WTC11 (cell line): Measurements from ENCODE around the gene P2RX6. TPM values are rescaled to one million over a fixed set of nuclear protein-coding genes. Genes with fewer than 3 reads are reported as not detected.

ENCODE experiments used
- ATAC-seq: fragments of 200-7000 bp; cut with Tn5 transposase; 2 replicates; pipeline ENCODE4 v1.10.0; 2021; ENCODE audit warnings: mild to moderate bottlenecking, moderate library complexity
- CTCF ChIA-PET: fragments of 300-600 bp; sonication (Branson Sonifier 250); formaldehyde crosslinking; loops from one replicate; lab custom pipeline; 2021; ENCODE audit warnings: antibody characterized with exemption; lab: Charles Lee
- POLR2A ChIA-PET: fragments of 350-600 bp; sonication (Branson Sonifier 250); formaldehyde crosslinking; loops from one replicate; lab custom pipeline; 2021; ENCODE audit warnings: antibody characterized with exemption; lab: Charles Lee
- DNase-seq: peaks from one replicate; pipeline ENCODE4 v3.0.0; 2021; ENCODE audit warnings: low spot score
- H3K27ac Mint-ChIP-seq: 2 replicates; pipeline ENCODE4 v1.8.0; 2021; ENCODE audit warnings: mixed read lengths
- H3K27me3 Mint-ChIP-seq: 2 replicates; pipeline ENCODE4 v1.8.0; 2021; ENCODE audit warnings: low read depth, mild to moderate bottlenecking, moderate library complexity, mixed read lengths
- H3K36me3 Mint-ChIP-seq: 2 replicates; pipeline ENCODE4 v1.8.0; 2021; ENCODE audit warnings: mixed read lengths
- H3K4me1 Mint-ChIP-seq: 2 replicates; pipeline ENCODE4 v1.8.0; 2022; ENCODE audit warnings: mixed read lengths
- H3K4me3 Mint-ChIP-seq: 2 replicates; pipeline ENCODE4 v1.8.0; 2021; ENCODE audit warnings: mild to moderate bottlenecking, moderate library complexity, mixed read lengths
- H3K9me3 Mint-ChIP-seq: 2 replicates; pipeline ENCODE4 v1.8.0; 2021; ENCODE audit warnings: mixed read lengths
- CBFB ChIP-seq: sonication (generic); formaldehyde crosslinking; IDR thresholded peaks from 2 replicates; pipeline ENCODE4 v1.8.1; 2022; ENCODE audit warnings: mild to moderate bottlenecking, low read depth, missing genetic modification reagents
- CREB1 ChIP-seq: sonication (generic); formaldehyde crosslinking; IDR thresholded peaks from 2 replicates; pipeline ENCODE4 v1.8.0; 2023; ENCODE audit warnings: mild to moderate bottlenecking, missing genetic modification reagents
- ELF4 ChIP-seq: sonication (generic); formaldehyde crosslinking; IDR thresholded peaks from 2 replicates; pipeline ENCODE4 v1.8.1; 2022; ENCODE audit warnings: low read depth, mild to moderate bottlenecking, moderate library complexity, missing genetic modification reagents
- FOXK1 ChIP-seq: sonication (generic); formaldehyde crosslinking; IDR thresholded peaks from 2 replicates; pipeline ENCODE4 v1.8.0; 2022; ENCODE audit warnings: mild to moderate bottlenecking, moderate library complexity, missing genetic modification reagents
- KAT7 ChIP-seq: sonication (generic); formaldehyde crosslinking; IDR thresholded peaks from 2 replicates; pipeline ENCODE4 v1.8.1; 2023; ENCODE audit warnings: missing genetic modification reagents, mild to moderate bottlenecking, borderline replicate concordance
- SMAD3 ChIP-seq: sonication (generic); formaldehyde crosslinking; IDR thresholded peaks from 2 replicates; pipeline ENCODE4 v1.8.0; 2022; ENCODE audit warnings: missing genetic modification reagents, mild to moderate bottlenecking, borderline replicate concordance
- total RNA-seq: library from RNA; stranded (reverse); gene quantifications from 3 replicates; pipeline ENCODE4 v1.2.3, GENCODE V29; 2021
- TF ChIP-seq, protein P1 (sequence below): sonication (generic); formaldehyde crosslinking; IDR thresholded peaks from 2 replicates; pipeline ENCODE4 v1.8.0; 2022; ENCODE audit warnings: mild to moderate bottlenecking, missing genetic modification reagents
- TF ChIP-seq, protein P2 (sequence below): sonication (generic); formaldehyde crosslinking; IDR thresholded peaks from 2 replicates; pipeline ENCODE4 v1.8.1; 2023; ENCODE audit warnings: mild to moderate bottlenecking, missing genetic modification reagents
- TF ChIP-seq, protein P3 (sequence below): sonication (generic); formaldehyde crosslinking; IDR thresholded peaks from 2 replicates; pipeline ENCODE4 v1.8.0; 2023; ENCODE audit warnings: mild to moderate bottlenecking, missing genetic modification reagents
- TF ChIP-seq, protein P4 (sequence below): sonication (generic); formaldehyde crosslinking; IDR thresholded peaks from 2 replicates; pipeline ENCODE4 v1.8.1; 2023; ENCODE audit warnings: mild to moderate bottlenecking, missing genetic modification reagents
- TF ChIP-seq, protein P5 (sequence below): fragments of 250-450 bp; sonication (Bioruptor Pico); IDR thresholded peaks from 2 replicates; pipeline ENCODE4 v1.9.0; 2021; ENCODE audit warnings: moderate library complexity, mild to moderate bottlenecking, inconsistent platforms, borderline replicate concordance
- TF ChIP-seq, protein P6 (sequence below): sonication (generic); formaldehyde crosslinking; conservative IDR thresholded peaks from 2 replicates; pipeline ENCODE4 v1.8.1; 2023; ENCODE audit warnings: mild to moderate bottlenecking, low read depth, missing genetic modification reagents, moderate library complexity
- TF ChIP-seq, protein P7 (sequence below): sonication (generic); formaldehyde crosslinking; IDR thresholded peaks from 2 replicates; pipeline ENCODE4 v1.8.0; 2022; ENCODE audit warnings: missing genetic modification reagents
- TF ChIP-seq, protein P8 (sequence below): sonication (generic); formaldehyde crosslinking; IDR thresholded peaks from 2 replicates; pipeline ENCODE4 v1.8.1; 2022; ENCODE audit warnings: low read depth, mild to moderate bottlenecking, moderate library complexity, missing genetic modification reagents, borderline replicate concordance
- TF ChIP-seq, protein P9 (sequence below): sonication (generic); formaldehyde crosslinking; IDR thresholded peaks from 2 replicates; pipeline ENCODE4 v1.8.1; 2023; ENCODE audit warnings: mild to moderate bottlenecking, moderate library complexity, missing genetic modification reagents
- TF ChIP-seq, protein P10 (sequence below): sonication (generic); formaldehyde crosslinking; IDR thresholded peaks from 2 replicates; pipeline ENCODE4 v1.8.1; 2023; ENCODE audit warnings: mild to moderate bottlenecking, missing genetic modification reagents, moderate library complexity

The P2RX6 gene
- total RNA-seq, 1 experiment from 2014 or later: 0.13 TPM

DNA sequence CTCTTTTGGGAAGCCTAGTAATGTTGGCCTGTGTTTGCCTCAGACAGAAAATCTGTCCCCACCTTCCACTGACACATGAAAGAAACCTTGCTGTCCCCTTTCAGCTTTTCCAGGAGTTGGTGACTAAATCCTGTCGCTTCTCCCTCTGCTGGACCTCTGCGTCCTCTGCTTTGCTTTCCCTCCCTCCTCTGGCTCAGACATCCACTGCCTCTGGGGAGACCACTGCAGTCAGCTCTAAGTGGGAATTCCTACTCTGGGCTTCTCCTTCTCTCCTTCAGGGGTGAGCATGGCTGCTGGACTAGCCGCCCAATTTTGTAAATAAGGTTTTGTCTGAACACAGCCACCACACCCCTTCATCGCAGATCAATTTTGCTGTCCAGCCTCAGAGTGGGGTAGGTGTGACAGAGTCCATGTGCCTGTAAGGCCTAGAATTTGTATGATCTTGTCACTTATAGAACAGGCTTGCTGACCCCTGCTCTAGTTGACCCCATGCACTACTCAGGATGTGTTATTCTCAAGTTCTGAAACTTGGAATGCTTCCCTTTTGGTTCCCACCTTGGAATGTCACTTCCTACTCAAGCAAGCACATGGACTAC is 53.8 kb downstream of the P2RX6 start:
- H3K4me1 Mint-ChIP-seq: no peaks in the 10 kb centered on the region
- TF ChIP-seq, protein P1, sequence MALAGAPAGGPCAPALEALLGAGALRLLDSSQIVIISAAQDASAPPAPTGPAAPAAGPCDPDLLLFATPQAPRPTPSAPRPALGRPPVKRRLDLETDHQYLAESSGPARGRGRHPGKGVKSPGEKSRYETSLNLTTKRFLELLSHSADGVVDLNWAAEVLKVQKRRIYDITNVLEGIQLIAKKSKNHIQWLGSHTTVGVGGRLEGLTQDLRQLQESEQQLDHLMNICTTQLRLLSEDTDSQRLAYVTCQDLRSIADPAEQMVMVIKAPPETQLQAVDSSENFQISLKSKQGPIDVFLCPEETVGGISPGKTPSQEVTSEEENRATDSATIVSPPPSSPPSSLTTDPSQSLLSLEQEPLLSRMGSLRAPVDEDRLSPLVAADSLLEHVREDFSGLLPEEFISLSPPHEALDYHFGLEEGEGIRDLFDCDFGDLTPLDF (CRISPR knock-in tag): no peak
- no peak for TF ChIP-seq KAT7 (CRISPR knock-in tag)
- TF ChIP-seq, protein P2, sequence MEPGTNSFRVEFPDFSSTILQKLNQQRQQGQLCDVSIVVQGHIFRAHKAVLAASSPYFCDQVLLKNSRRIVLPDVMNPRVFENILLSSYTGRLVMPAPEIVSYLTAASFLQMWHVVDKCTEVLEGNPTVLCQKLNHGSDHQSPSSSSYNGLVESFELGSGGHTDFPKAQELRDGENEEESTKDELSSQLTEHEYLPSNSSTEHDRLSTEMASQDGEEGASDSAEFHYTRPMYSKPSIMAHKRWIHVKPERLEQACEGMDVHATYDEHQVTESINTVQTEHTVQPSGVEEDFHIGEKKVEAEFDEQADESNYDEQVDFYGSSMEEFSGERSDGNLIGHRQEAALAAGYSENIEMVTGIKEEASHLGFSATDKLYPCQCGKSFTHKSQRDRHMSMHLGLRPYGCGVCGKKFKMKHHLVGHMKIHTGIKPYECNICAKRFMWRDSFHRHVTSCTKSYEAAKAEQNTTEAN (CRISPR knock-in tag): no peak
- TF ChIP-seq, protein P3, sequence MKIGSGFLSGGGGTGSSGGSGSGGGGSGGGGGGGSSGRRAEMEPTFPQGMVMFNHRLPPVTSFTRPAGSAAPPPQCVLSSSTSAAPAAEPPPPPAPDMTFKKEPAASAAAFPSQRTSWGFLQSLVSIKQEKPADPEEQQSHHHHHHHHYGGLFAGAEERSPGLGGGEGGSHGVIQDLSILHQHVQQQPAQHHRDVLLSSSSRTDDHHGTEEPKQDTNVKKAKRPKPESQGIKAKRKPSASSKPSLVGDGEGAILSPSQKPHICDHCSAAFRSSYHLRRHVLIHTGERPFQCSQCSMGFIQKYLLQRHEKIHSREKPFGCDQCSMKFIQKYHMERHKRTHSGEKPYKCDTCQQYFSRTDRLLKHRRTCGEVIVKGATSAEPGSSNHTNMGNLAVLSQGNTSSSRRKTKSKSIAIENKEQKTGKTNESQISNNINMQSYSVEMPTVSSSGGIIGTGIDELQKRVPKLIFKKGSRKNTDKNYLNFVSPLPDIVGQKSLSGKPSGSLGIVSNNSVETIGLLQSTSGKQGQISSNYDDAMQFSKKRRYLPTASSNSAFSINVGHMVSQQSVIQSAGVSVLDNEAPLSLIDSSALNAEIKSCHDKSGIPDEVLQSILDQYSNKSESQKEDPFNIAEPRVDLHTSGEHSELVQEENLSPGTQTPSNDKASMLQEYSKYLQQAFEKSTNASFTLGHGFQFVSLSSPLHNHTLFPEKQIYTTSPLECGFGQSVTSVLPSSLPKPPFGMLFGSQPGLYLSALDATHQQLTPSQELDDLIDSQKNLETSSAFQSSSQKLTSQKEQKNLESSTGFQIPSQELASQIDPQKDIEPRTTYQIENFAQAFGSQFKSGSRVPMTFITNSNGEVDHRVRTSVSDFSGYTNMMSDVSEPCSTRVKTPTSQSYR (CRISPR knock-in tag): no peak
- TF ChIP-seq, protein P4, sequence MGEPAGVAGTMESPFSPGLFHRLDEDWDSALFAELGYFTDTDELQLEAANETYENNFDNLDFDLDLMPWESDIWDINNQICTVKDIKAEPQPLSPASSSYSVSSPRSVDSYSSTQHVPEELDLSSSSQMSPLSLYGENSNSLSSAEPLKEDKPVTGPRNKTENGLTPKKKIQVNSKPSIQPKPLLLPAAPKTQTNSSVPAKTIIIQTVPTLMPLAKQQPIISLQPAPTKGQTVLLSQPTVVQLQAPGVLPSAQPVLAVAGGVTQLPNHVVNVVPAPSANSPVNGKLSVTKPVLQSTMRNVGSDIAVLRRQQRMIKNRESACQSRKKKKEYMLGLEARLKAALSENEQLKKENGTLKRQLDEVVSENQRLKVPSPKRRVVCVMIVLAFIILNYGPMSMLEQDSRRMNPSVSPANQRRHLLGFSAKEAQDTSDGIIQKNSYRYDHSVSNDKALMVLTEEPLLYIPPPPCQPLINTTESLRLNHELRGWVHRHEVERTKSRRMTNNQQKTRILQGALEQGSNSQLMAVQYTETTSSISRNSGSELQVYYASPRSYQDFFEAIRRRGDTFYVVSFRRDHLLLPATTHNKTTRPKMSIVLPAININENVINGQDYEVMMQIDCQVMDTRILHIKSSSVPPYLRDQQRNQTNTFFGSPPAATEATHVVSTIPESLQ: no peak
- no peak for TF ChIP-seq SMAD3
- TF ChIP-seq, protein P5, sequence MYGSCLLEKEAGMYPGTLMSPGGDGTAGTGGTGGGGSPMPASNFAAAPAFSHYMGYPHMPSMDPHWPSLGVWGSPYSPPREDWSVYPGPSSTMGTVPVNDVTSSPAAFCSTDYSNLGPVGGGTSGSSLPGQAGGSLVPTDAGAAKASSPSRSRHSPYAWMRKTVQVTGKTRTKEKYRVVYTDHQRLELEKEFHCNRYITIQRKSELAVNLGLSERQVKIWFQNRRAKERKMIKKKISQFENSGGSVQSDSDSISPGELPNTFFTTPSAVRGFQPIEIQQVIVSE (CRISPR knock-in tag): no peak
- TF ChIP-seq, protein P6, sequence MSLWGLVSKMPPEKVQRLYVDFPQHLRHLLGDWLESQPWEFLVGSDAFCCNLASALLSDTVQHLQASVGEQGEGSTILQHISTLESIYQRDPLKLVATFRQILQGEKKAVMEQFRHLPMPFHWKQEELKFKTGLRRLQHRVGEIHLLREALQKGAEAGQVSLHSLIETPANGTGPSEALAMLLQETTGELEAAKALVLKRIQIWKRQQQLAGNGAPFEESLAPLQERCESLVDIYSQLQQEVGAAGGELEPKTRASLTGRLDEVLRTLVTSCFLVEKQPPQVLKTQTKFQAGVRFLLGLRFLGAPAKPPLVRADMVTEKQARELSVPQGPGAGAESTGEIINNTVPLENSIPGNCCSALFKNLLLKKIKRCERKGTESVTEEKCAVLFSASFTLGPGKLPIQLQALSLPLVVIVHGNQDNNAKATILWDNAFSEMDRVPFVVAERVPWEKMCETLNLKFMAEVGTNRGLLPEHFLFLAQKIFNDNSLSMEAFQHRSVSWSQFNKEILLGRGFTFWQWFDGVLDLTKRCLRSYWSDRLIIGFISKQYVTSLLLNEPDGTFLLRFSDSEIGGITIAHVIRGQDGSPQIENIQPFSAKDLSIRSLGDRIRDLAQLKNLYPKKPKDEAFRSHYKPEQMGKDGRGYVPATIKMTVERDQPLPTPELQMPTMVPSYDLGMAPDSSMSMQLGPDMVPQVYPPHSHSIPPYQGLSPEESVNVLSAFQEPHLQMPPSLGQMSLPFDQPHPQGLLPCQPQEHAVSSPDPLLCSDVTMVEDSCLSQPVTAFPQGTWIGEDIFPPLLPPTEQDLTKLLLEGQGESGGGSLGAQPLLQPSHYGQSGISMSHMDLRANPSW (CRISPR knock-in tag): no peak
- TF ChIP-seq CREB1: no peak
- TF ChIP-seq, protein P7, sequence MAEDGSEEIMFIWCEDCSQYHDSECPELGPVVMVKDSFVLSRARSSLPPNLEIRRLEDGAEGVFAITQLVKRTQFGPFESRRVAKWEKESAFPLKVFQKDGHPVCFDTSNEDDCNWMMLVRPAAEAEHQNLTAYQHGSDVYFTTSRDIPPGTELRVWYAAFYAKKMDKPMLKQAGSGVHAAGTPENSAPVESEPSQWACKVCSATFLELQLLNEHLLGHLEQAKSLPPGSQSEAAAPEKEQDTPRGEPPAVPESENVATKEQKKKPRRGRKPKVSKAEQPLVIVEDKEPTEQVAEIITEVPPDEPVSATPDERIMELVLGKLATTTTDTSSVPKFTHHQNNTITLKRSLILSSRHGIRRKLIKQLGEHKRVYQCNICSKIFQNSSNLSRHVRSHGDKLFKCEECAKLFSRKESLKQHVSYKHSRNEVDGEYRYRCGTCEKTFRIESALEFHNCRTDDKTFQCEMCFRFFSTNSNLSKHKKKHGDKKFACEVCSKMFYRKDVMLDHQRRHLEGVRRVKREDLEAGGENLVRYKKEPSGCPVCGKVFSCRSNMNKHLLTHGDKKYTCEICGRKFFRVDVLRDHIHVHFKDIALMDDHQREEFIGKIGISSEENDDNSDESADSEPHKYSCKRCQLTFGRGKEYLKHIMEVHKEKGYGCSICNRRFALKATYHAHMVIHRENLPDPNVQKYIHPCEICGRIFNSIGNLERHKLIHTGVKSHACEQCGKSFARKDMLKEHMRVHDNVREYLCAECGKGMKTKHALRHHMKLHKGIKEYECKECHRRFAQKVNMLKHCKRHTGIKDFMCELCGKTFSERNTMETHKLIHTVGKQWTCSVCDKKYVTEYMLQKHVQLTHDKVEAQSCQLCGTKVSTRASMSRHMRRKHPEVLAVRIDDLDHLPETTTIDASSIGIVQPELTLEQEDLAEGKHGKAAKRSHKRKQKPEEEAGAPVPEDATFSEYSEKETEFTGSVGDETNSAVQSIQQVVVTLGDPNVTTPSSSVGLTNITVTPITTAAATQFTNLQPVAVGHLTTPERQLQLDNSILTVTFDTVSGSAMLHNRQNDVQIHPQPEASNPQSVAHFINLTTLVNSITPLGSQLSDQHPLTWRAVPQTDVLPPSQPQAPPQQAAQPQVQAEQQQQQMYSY (CRISPR knock-in tag): no peak
- TF ChIP-seq FOXK1 (CRISPR knock-in tag): no peak
- TF ChIP-seq, protein P8, sequence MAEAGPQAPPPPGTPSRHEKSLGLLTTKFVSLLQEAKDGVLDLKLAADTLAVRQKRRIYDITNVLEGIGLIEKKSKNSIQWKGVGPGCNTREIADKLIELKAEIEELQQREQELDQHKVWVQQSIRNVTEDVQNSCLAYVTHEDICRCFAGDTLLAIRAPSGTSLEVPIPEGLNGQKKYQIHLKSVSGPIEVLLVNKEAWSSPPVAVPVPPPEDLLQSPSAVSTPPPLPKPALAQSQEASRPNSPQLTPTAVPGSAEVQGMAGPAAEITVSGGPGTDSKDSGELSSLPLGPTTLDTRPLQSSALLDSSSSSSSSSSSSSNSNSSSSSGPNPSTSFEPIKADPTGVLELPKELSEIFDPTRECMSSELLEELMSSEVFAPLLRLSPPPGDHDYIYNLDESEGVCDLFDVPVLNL (CRISPR knock-in tag): no peak
- no peak for TF ChIP-seq CBFB
- TF ChIP-seq, protein P9, sequence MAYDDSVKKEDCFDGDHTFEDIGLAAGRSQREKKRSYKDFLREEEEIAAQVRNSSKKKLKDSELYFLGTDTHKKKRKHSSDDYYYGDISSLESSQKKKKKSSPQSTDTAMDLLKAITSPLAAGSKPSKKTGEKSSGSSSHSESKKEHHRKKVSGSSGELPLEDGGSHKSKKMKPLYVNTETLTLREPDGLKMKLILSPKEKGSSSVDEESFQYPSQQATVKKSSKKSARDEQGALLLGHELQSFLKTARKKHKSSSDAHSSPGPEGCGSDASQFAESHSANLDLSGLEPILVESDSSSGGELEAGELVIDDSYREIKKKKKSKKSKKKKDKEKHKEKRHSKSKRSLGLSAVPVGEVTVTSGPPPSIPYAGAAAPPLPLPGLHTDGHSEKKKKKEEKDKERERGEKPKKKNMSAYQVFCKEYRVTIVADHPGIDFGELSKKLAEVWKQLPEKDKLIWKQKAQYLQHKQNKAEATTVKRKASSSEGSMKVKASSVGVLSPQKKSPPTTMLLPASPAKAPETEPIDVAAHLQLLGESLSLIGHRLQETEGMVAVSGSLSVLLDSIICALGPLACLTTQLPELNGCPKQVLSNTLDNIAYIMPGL (CRISPR knock-in tag): no peak
- TF ChIP-seq, protein P10, sequence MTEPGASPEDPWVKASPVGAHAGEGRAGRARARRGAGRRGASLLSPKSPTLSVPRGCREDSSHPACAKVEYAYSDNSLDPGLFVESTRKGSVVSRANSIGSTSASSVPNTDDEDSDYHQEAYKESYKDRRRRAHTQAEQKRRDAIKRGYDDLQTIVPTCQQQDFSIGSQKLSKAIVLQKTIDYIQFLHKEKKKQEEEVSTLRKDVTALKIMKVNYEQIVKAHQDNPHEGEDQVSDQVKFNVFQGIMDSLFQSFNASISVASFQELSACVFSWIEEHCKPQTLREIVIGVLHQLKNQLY (CRISPR knock-in tag): no peak
- TF ChIP-seq ELF4: no peak

More for the DNA sequence above, 53.8 kb downstream of the P2RX6 start:
- DNase-seq (no peak), ATAC-seq (no peak; the same call in 1 of the 2 replicates)
- peaks cover 18% of the 10 kb centered on the region for H3K9me3 Mint-ChIP-seq
- no peaks in the 10 kb centered on the region for H3K36me3 Mint-ChIP-seq
- no peak overlapping the region for H3K27ac Mint-ChIP-seq
- no peaks in the 10 kb centered on the region for H3K27me3 Mint-ChIP-seq
- POLR2A ChIA-PET: no interaction called here
- no peak overlapping the region for H3K4me3 Mint-ChIP-seq
- CTCF ChIA-PET: interaction anchor here (0.9 to 2.8 kb wide), 4 partner anchors 13 to 86 kb away, joined by 3 to 14 read pairs (median 7); partner anchors contain the start of gene LZTR1
